Stimulated activated CD4-positive, alpha-beta T cell treated with anti-CD3 and anti-CD28 coated beads, Interleukin-1b, Interleukin-23, amount 100 ng/mL, for 48 hours (primary cell): ENCODE data around the gene LILRA6.
"Not testable (repeated sequence)": the region's sequence is repeated elsewhere in the genome, so short reads cannot be mapped to it uniquely, and the experiment has no call there.

Source experiments
- DNase-seq: peaks from one replicate; pipeline ENCODE4 v3.0.0-alpha.2; 2020

Gene LILRA6

DNA sequence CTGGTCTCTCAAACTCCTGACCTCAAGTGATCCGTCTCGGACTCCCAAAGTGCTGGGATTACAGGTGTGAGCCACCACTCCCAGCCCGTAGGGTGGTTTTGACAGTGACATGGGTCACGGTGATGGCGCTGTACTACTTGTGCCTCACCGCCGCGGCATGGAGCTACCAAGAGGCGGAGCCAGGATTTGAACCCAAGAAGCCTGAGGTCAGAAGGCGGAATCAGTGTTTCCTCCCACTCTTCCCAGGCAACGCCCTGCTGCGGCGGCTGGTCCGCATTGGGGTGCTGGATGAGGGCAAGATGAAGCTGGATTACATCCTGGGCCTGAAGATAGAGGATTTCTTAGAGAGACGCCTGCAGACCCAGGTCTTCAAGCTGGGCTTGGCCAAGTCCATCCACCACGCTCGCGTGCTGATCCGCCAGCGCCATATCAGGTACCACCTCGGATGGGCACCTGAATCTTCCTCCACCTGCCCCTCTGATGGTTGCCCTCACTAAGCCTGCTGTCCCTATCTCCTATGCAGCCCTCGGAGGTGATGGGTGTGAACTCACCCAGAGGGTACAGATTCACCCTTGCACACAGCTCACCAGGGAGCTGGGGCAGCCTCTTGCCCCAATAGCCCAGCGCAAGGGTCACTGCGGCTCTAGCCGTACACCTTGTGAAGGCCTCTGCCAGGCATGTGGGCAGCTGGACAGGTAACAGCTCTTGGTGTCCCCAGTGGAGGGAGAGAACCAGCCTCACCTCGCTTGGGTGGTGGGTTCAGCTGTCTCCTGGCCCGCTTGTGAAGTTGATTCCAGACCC, 36.4 kb downstream of the LILRA6 start:
- no peak for DNase-seq

- DNase-seq = no peak
Measured at GRCh38 chr19:54204767-54205468, 37.7 kb downstream of the LILRA6 start.

GRCh38 chr19:54203151-54203611, 39.4 kb downstream of the LILRA6 start:
- DNase-seq = no peak

DNA sequence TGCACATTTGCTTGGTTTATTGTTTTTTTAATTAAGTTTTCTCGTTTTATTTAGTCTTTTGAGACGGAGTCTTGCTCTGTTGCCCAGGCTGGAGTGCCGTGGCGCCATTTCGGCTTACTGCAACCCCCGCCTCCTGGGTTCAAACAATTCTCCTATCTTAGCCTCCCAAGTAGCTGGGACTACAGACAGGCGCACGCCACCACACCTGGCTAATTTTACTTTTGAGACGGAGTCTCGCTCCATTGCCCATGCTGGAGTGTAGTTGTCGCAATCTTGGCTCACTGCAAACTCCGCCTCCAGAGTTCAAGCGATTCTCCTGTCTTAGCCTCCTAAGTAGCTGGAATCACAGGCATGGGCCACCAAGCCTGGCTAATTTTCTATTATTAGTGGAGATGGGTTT, 40.6 kb downstream of the LILRA6 start:
- DNase-seq = no peak

DNA sequence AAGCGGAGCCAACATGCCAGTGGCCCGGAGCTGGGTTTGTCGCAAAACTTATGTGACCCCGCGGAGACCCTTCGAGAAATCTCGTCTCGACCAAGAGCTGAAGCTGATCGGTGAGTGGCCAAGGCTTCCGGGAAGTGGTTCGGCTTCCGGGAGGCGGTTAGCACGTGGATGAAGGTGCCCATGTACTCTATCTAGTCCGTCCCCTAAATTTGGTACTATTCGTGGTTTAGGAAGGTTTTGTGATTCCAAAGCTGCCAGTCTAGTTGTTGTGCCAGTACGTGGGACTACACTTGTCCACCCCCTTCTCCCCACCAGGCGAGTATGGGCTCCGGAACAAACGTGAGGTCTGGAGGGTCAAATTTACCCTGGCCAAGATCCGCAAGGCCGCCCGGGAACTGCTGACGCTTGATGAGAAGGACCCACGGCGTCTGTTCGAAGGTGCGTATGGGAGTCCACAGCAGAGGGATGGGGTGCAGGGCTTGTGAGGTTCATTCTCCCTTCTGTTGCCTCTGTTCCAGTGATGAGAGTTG, 41.4 kb downstream of the LILRA6 start:
- peak; percentile 20 for DNase-seq

GRCh38 chr19:54199401-54199800, 43.2 kb downstream of the LILRA6 start:
- DNase-seq = no peak

- DNase-seq = no peak
Measured at GRCh38 chr19:54197121-54197520, 45.5 kb downstream of the LILRA6 start.

GRCh38 chr19:54196536-54196935, 46.1 kb downstream of the LILRA6 start:
- no peak for DNase-seq

DNA sequence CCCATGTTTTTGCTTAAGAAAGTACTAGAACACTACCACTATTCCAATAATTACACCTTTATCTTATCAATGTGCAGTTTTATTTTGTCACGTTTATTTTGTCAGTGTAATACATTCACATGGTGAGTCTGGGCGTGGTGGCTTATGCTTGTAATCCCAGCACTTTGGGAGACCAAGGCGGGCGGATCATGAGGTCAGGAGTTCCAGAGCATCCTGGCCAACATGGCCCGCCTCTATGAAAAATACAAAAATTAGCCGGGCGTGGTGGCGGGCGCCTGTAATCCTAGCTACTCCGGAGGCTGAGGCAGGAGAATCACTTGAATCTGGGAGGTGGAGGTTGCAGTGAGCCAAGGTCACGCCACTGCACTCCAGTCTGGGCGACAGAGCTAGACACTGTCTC, 48.1 kb downstream of the LILRA6 start:
- DNase-seq = not testable (repeated sequence)

DNA sequence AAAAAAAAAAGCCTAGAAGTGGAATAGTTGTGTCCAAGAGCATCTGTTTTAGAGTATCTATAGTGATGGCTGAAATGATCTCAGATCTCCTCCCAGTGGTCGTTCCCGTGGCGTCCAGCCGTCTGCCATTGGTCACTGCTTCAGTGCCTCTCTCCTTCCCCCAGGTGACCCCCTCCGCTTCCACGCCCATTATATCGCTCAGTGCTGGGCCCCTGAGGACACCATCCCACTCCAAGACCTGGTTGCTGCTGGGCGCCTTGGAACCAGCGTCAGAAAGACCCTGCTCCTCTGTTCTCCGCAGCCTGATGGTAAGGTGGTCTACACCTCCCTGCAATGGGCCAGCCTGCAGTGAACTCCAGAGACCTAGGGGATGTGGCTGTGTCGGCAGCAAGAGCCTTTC, 49.6 kb downstream of the LILRA6 start:
- DNase-seq = no peak

DNA sequence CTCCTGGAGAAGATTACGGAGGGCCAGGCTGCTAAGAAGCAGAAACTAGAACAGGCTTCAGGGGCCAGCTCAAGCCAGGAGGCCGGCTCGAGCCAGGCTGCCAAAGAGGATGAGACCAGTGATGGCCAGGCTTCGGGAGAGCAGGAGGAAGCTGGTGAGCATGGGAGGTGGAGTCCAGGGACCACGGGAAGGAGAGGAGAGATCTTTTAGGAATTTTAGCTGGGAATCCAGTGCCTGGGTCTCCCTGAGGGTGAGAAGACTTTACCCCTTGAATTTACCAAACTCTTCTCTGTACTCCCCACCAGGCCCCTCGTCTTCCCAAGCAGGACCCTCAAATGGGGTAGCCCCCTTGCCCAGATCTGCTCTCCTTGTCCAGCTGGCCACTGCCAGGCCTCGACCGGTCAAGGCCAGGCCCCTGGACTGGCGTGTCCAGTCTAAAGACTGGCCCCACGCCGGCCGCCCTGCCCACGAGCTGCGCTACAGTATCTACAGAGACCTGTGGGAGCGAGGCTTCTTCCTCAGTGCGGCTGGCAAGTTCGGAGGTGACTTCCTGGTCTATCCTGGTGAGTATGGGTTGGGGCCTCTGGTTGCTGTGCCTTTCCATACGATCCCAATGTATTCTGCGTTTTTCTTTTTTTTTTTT, 50.7 kb downstream of the LILRA6 start:
- no peak for DNase-seq

GRCh38 chr19:54191011-54191810, 51.4 kb downstream of the LILRA6 start, which contains the start of gene TSEN34:
TSEN34 (plus strand) TSS chr19:54191308; CDS start chr19:54191365, 57 bp downstream.
- peak; percentile 84 for DNase-seq

- DNase-seq = peak; percentile 100
Measured at GRCh38 chr19:54190503-54191010, 52.0 kb downstream of the LILRA6 start.

- peak; percentile 100 for DNase-seq
Measured at GRCh38 chr19:54189735-54190502, 52.7 kb downstream of the LILRA6 start.

- DNase-seq = no peak
Measured at GRCh38 chr19:54189145-54189734, 53.4 kb downstream of the LILRA6 start, which contains the start of gene MBOAT7. MBOAT7 (minus strand) TSS chr19:54189580; CDS start chr19:54188508, 1,072 bp downstream.

GRCh38 chr19:54188215-54188871, 54.2 kb downstream of the LILRA6 start:
- peak; percentile 60 for DNase-seq

GRCh38 chr19:54186934-54187381, 55.6 kb downstream of the LILRA6 start:
- no peak for DNase-seq
